GM13976 (cell line): ENCODE measurements around the gene RPL7A.

Experiments
- DNase-seq: peaks from one replicate; pipeline ENCODE4 v3.0.0; 2012; ENCODE audit warnings: low spot score
- CTCF ChIP-seq: IDR thresholded peaks from 2 replicates; pipeline ENCODE4 v1.5.1; 2012; ENCODE audit warnings: borderline replicate concordance, mild to moderate bottlenecking; ENCODE audit not compliant: insufficient read depth; ENCODE audit errors: extremely low read depth, missing control alignments, control extremely low read depth
- in situ Hi-C: fragments of 300-500 bp; cut with MboI; formaldehyde crosslinking; loops from one replicate; pipeline ENCODE4 v1.12.0; 2022; ENCODE audit warnings: low sequenced_read_pairs, mixed read lengths, inconsistent platforms; ENCODE audit not compliant: unreplicated experiment

The RPL7A gene

GRCh38 chr9:133368249-133368881 lies 20.3 kb downstream of the RPL7A start:
- no peak for TF ChIP-seq CTCF
- in situ Hi-C loops = no loop called here
- DNase-seq = no peak

- no peak for TF ChIP-seq CTCF
- in situ Hi-C loops = no loop called here
- no peak for DNase-seq
Observed at GRCh38 chr9:133369422-133369821, 21.4 kb downstream of the RPL7A start.

GRCh38 chr9:133369933-133370332 lies 21.9 kb downstream of the RPL7A start:
- TF ChIP-seq CTCF = no peak
- in situ Hi-C loops = no loop called here
- no peak for DNase-seq

- no peak for TF ChIP-seq CTCF
- DNase-seq = no peak
- in situ Hi-C loops = no loop called here
Observed at GRCh38 chr9:133370685-133371084, 22.7 kb downstream of the RPL7A start.

GRCh38 chr9:133371261-133371711 lies 23.3 kb downstream of the RPL7A start:
- no peak for TF ChIP-seq CTCF
- in situ Hi-C loops = no loop called here
- no peak for DNase-seq

- in situ Hi-C loops = no loop called here
- no peak for TF ChIP-seq CTCF
Observed at GRCh38 chr9:133372144-133372543, 24.1 kb downstream of the RPL7A start.

More at GRCh38 chr9:133372144-133372543, 24.1 kb downstream of the RPL7A start:
- DNase-seq = no peak
